Measurements from ENCODE around the gene TXNDC2.

TXNDC2 gene

DNA sequence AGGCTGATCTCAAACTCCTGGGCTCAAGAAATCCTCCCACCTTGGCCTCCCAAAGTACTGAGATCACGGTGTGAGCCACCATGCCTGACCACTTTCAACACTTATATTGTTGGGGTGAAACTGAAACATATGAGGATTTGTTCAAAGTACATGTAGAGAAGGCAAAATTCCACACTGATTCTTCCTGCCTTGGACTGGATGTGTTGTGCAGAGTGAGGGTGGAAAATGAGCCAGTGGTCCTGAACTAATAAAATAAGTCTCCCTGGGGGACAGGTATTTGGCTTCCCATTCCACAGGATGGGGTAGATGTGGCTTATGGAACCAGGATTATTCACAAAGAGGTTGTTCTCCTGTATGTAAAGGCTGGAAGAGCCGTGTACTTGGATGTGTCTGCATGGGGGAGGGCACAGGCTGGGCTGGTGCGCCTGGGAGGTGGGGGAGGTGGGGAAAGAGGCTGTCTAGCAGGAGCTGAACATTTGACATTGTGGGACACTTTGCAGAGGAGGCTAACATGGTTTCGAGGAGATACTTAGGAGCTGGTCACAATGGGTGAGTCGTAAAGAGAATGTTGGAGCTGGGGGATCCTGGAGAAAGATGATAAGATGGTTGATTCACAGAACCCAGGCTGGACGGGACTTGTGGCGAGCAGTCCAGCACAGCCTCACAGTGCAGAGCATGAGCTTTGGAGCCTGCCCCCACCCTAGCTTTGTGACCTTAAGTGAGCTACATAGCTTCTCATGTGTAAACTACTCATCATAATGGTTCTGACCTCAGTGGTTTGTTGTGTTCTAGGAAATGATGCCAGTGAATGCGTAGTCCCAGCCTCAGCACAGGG, at the start of gene TXNDC2:
Gene TXNDC2, plus strand, starts transcription at position 804 of the 835 bp plus-strand sequence. CDS start 708 bp downstream, outside the sequence.
- ChIA-PET POLR2A (ENCODE audit: low non-redundant PET) (interaction anchor here (0.6 kb wide), 1 partner anchor 1816 kb away, joined by 5 read pairs; no protein-coding TSS in a partner anchor), CTCF (no interaction called here)
- no peak for DNase-seq (ENCODE audit: low spot score)
- no peak for TF ChIP-seq CTCF (conservative IDR thresholded peaks at IDR 0.05; ENCODE audit: low read depth)
- no peak within 1 kb of the TSS for H3K27ac ChIP-seq

DNA sequence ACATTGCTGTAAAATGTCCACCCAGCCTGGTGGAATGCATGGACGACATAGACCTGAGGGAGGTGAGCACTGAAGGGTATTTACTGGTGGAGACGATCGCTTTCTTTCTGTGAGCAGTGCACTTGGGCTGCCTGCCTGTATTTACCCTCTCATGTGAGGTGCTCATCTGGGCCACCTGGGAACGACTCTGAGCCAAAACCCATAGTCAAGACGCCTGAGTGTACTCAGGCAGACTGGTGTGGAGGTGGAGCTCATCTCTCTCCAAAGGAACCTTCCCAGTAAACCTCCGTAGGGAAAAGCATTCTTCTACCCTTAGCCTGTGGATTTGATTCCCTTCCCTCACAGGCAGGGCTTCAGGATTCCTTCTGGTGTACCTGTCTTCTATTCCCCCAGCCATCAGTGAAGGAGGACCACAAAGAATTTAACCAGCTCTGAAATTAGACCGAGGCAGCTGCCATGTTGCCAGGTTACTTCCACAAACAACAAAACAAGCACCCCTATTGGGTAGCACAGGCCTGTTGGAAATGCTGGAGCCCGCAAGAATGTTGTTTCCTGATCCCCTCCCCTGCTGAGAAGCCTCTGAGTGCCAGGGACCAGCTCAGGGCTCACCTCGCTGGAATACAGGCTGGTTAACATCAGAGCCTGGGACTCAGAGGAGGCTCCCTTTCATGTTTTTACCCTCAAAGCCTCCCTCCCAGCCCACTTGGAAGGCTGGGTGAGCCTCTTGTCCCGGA, 47.5 kb upstream of the TXNDC2 start:
- ChIA-PET POLR2A (ENCODE audit: low non-redundant PET) (no interaction called here), CTCF (interaction anchor here (0.6 to 0.9 kb wide), 2 partner anchors 16 to 26 kb away, joined by 3 read pairs; no protein-coding TSS in a partner anchor)
- H3K27ac ChIP-seq: no peak overlapping the region
- no peak for DNase-seq (ENCODE audit: low spot score)
- no peak for TF ChIP-seq CTCF (conservative IDR thresholded peaks at IDR 0.05; ENCODE audit: low read depth)

- H3K27ac ChIP-seq: no peak overlapping the region
- DNase-seq (ENCODE audit: low spot score): no peak
- ChIA-PET CTCF (no interaction called here), POLR2A (ENCODE audit: low non-redundant PET) (no interaction called here)
- TF ChIP-seq CTCF (conservative IDR thresholded peaks at IDR 0.05; ENCODE audit: low read depth): no peak
Observed at GRCh38 chr18:9839211-9839610, 46.6 kb upstream of the TXNDC2 start.

GRCh38 chr18:9839853-9840252, 45.9 kb upstream of the TXNDC2 start:
- ChIA-PET CTCF (no interaction called here), POLR2A (ENCODE audit: low non-redundant PET) (no interaction called here)
- TF ChIP-seq CTCF (conservative IDR thresholded peaks at IDR 0.05; ENCODE audit: low read depth): no peak
- H3K27ac ChIP-seq: no peak overlapping the region
- DNase-seq (ENCODE audit: low spot score): no peak

DNA sequence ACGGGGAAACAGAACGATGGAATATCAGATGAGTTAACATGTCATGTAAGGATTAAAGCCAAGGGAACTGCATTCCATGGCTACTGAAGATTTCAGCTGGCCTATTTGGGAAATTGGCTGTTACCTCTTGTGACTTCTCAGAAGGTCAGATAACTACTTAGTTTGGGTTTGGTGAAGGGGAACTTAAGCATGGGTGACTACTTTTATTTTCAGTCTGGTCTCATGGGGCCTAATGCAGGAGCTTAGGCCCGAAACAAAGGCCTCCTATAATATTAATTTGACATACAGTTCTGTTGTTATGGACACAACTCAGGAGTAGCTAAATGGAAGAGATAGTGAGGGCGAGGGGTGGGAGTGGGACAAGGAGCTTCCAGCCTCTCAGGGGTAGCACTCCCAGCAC, 44.0 kb upstream of the TXNDC2 start:
- CTCF ChIA-PET: no interaction called here
- DNase-seq (ENCODE audit: low spot score): no peak
- H3K27ac ChIP-seq: no peak overlapping the region
- POLR2A ChIA-PET (ENCODE audit: low non-redundant PET): no interaction called here
- no peak for TF ChIP-seq CTCF (conservative IDR thresholded peaks at IDR 0.05; ENCODE audit: low read depth)

DNA sequence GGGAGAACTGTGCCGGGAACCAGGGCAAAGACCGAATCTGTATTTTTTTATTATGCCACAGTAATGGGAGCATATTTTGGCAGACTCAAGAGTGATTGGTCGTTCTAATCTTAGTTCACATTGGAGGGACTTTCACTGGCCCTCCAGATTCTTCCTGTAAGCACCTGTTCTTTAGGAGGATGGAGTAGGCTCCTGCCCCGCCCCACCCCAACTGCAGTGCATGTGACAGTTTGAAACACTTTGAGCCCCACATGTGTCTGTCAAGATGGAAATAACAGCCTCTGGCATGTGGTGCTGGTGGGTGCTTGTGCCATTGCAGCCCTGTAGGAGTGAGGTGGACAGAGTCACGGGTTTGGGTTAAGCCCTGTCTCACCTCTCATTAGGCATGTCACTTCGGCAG, 43.3 kb upstream of the TXNDC2 start:
- ChIA-PET POLR2A (ENCODE audit: low non-redundant PET) (no interaction called here), CTCF (no interaction called here)
- TF ChIP-seq CTCF (conservative IDR thresholded peaks at IDR 0.05; ENCODE audit: low read depth): no peak
- H3K27ac ChIP-seq: no peak overlapping the region
- DNase-seq (ENCODE audit: low spot score): no peak
